Midbrain (tissue), 1 donor: Measurements from ENCODE around the gene GCLC.
"Not testable (repeated sequence)": the region's sequence is repeated elsewhere in the genome, so short reads cannot be mapped to it uniquely, and the experiment has no call there.

Experiments
- DNase-seq: peaks from one replicate; lab custom pipeline; 2025; lab: John Stamatoyannopoulos, UW

The GCLC gene

DNA sequence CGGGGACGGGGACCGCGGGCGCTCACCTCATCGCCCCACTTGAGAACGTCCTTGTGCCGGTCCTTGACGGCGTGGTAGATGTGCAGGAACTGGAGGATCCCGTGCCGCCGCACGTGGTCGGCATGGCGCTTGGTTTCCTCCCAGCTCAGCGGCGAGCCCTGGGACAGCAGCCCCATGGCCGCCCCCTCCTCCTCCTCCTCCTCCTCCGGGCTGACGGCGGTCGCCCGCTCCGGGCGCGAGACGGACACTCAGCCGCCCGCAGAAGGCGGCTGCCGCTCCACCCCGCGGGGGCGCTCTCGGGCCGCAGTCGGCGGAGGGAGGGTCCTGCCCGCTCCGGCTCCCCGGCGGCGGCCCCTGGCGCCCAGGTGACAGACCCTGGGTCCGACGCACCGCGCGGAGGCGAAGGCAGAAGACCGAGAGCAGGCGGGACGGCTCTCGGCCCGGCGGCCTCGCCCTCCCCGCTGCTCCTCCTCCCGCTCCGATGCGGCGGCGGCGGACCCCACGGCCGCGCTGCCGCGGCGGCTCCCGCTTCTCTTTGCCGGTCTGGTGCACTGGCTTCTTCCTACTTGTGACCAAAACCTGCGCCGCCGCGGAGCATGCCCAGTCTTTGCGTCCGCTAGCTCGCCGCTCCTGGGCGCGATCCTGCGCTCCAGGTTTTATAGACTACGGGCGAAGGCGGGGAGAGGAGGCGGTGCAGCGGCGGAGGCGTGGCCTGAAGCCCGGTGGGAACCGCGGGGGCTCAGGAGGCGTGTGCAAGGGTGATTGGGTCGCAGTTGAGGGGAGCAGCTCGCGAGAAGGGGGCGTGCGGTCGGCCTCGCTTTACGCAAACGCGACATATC is at the start of gene GCLC:
GCLC (minus strand) TSS at position 632 of the 839 bp plus-strand sequence; CDS start at position 176, 456 bp downstream.
- DNase-seq = peak; percentile 94

DNA sequence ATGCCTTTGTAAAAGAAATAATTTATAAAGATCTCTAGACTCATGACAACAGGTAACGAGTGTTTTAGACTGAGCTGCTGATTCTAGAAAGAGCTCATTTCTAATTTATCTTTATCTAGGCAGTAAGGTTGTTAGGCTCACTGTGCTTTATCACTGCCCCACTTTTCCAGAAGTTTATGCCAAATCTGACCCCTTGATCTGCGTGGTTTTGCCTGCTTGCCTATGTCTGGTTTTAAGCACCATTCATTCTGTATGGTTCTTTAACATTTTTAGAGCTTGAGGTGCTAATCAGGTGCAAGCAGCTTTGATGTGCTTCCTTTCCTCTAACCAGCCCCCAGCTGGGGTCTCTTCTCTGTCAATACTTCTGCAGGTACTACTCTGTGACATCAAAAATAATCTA is 49.7 kb upstream of the GCLC start:
- no peak for DNase-seq

DNA sequence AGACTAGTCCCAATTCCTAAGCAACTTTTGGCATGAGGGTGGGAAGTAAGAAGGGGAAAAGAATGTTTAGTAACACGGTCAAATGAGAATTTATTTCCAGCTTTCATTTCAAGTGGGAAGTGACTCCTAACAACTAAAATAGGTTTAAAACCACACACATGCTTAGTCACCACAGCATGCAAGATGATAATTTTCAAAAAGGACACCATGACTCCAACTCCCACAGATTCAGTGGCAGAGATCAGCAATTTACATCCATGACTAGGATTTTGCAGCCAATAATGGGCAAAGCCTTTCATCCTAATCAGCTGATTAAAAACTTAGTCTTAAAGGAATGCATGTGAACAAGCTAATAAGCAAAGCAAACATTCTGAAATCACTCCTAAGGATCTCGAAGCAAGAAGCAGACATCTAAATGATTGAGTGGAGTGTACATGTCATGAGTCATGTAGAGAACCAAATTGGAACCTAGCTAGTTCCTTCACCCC is 48.1 kb upstream of the GCLC start:
- DNase-seq = no peak

DNA sequence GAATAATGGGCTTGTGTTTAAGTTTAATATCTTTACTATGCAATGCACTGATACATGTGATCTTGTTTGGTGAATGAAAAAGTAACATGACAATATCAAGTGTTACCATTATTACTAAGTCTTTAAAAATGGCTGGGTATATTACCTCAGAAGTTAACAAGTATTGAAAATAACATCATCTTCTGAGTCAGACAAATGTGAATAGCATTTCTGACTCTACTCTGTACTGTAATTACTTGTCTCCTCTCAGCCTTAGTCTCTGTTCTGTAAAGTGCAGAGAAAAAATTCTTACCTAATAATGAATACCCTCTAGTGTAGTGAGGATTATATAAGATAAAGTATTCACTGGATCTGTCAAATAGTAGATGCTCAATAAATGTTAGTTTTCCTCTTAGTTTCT is 47.0 kb upstream of the GCLC start:
- DNase-seq = no peak

DNA sequence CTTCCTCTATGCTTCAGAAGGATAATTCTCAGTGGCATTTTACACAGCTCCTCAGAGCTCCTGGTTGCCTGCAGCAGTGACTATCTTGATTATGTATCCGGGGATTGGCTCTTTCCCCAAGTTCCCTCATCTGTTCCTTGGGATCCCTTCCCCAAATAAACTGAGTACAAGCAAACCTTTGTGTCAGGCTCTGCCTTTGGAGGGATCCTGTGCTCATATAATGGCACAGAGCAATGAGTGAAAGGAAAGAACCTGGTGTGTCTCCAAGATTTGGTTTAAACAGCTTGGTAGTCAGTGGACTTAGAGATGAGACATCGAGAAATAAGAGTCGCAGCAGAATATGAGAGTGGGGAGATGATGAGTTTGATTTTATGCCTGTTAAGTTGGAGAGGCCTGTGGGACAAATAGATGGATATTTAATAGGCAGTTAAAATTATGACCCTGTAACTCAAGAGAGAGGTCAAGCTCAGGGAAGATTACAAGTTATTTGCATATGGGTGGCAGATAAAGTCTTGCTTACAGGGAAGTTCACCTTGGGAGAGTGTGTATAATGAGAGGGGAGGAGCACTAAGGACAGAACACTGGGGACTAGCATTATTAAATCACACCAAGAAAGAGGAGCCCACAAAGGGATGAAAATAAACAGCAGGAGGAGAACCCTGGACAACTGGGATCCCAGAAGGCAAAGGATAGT is 44.1 kb upstream of the GCLC start:
- DNase-seq = peak; percentile 51

DNA sequence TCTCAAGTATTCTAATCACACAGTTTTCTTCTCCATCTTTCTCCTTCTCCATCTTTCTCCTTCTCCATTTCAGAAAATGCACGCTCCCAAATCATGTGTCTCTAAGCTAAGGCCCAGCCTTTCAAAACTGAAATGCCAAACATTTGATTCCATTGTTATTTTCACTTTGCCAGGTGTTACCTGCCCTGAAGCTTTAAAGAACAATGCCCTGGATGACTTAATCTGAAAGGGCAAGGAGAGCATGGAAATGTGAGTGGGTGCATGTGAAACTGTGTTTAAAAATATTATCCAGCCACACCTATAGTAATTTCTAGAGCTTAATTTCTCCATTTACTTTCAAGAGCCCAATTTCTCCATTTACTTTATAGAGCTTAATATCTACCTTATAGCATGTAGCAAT is 42.4 kb upstream of the GCLC start:
- no peak for DNase-seq

DNA sequence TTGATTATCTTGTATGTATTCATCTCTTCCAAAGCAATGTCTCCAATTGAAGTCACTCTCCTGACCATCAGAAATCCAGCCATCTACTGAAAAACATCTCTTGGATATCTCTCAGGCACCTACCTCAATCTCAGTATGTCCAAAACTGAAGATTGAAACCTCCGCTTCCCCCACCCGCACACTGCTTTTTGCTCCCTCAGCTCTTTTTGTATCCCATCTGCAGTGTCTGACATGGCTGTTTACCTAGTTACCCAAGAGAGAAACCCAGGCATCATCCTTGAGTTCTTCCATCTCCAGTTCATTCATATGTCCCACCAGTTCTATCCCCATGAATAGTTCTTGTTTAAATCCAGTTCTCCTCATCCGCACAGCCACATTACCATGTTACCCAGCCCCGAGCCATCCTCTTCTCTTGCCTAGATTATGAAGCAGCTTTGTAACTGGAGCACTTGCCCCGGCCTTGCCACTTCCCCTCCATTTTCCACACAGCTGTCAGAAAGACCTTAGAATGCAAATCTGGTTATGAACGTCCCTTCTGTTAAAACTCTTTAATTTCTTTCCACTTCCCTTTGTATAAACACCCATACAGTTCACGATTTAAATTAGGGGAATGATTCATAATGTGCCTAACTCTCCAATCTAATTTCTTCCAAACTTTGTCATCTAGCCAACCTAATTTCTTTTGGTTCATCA is 40.5 kb upstream of the GCLC start:
- no peak for DNase-seq

DNA sequence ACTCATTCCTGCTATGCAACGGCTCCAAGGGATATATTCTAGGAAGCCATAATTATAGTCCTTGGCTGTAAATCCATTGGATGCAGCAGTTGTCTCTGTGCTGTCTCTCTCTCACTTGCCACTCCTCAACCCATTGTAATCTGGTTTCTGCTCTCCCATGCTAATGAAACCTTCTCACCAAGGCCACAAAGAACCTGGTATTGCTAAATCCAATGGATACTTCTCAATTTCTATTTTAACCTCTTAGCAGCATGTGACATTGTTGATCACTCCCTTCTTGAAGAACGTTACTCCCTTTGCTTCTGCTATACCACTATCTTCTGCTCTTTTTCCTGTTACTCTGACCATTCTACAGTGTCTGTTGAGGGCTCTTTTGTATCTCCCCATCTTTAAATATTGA is 39.8 kb upstream of the GCLC start:
- no peak for DNase-seq

DNA sequence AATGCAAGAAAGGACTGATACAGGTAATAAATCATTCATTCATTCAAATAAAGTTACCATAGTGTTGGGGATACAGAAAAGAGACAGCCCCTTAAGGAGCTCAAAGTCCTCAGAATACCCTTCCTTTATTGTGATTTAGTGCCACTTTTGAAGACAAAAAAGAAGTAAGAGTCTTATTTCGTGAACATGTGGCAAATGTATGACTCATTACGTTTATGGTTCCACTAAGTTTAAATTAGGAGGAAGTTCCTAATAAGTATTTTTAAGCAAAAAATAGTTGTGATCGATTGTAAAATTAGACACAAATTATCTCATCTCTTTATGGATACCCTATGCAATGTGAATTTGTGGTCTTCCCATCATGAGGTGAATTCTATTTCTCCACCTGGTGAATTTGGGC is 38.5 kb upstream of the GCLC start:
- DNase-seq = no peak

DNA sequence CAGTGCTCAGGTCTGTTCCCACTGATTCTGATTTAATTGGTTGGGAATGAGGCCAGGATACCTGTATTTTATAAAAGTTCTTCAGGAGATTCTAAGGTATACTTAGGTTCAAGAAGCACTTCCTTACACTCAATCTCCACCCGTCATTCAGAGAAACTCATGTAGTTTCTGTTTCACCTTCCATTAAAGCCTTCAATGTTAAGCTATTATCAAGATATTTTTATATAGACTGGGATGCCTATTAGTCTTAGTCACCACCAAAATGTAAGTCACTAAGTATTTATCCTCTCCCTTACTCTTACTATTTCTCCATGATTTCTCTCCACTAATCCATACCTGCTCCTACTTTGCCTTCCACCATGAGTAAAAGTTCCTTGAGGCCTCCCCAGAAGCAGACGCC is 38.1 kb upstream of the GCLC start:
- no peak for DNase-seq

DNA sequence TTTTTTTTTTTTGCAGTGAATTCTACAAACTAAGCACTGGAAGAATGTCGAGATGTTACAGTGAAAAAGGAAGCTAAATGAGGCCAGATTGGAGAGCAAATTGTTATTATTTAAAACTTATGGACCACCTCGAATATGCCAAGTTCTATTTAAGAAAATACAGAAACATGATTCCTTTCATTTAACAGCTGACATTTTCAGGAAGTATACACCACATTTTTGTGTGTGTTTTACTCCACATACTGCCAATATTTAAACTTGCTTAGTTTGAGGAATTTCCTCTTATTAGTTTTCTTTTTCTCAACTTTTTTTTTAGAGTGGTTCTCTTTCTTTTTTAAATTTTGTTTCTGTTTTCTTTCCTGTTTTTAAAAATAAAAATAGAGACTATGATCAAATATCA is 37.0 kb upstream of the GCLC start:
- no peak for DNase-seq

DNA sequence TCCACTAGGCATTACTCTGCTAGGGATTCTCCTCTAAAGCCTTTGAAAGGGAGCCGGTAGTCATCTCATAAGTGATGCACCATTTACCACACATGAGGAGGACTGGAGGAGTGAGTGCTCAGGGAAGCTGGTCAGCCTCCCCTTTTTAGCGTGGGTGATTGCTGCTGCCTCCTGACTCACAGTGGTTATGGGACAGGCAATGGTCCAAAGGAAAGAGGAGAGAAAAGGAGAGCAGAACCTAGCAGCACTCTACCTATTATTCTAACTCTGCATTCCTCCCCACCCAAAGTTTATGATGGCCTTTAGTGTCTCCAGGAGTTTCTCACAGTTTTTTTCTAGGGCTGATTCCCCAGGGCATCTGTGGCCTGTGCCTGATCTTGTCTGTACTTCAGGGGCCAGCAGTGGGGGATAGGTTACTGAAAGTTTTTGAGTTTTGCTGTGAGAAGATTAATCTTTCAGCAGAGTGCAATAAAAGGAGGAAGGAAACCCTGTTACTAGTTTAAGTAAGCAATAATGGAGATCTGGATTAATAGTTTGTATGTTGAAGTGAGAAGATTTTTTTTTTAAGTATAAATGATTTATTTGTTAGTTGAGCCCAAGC is 36.4 kb upstream of the GCLC start:
- DNase-seq = no peak

DNA sequence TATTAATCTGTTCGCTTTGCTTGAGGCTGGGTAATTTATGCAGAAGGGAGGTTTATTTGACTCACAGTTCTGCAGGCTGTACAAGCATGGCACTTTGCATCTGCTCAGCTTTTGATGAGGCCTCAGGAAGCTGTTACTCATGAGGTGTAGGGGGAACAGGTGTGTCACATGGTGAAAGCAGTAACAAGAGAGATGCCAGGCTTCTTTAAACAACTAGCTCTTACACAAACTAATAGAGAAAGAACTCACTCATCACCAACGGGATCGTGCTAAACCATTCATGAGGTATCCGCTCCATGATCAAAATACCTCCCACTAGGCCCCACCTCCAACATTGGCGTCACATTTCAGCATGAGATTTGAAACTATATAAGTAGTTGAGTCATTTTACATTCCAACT is 34.4 kb upstream of the GCLC start:
- DNase-seq = no peak

DNA sequence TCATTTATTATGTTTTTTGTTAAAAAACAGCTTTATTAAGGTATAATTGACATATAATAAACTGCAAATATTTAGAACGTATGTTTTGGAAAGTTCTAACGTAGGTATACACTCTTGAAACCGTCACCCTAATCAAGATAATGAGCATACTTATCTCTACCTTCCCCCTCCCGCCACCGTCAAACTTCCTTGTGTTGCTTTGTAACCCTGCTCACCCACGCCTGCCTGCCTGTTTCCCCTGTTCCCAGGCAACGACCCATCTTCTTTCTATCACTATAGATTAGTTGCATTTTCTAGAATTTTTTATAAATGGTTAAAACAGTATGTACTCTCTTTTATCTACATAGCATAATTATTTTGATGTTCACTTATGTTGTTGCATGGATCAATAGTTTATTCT is 33.5 kb upstream of the GCLC start:
- no peak for DNase-seq

DNA sequence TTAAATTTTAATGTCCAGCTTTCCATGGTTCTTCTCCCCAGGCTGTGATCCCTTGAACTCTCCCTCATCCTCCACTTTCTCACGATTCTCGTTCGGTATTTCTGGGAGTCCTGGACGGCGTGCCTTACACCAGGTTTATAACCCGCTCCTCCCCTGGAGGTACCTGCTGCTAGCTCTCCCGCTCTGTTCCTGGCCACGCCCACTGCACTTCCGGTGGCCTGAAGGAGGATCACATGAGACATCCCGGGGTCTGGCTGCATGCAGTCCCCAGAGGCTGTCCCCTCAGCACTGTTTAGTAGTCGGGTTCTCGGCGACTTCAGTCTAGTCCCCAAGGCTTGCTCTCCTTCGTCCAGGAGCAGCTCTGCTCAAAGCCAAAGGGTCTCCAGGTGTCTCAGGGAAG is 28.4 kb upstream of the GCLC start:
- DNase-seq = no peak

DNA sequence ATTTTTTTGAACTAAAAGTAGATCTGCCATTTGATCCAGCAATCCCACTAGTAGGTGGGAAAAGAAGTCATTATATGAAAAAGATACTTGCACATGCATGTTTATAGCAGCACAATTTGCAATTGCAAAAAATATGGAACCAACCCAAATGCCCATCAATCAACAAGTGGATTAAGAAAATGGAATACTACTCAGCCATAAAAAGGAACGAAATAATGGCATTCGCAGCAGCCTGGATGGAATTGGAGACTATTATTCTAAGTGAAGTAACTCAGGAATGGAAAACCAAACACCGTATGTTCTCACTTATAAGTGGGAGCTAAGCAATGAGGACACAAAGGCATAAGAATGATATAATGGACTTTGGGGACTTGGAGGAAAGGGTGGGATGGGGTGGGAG is 27.5 kb upstream of the GCLC start:
- not testable (repeated sequence) for DNase-seq

DNA sequence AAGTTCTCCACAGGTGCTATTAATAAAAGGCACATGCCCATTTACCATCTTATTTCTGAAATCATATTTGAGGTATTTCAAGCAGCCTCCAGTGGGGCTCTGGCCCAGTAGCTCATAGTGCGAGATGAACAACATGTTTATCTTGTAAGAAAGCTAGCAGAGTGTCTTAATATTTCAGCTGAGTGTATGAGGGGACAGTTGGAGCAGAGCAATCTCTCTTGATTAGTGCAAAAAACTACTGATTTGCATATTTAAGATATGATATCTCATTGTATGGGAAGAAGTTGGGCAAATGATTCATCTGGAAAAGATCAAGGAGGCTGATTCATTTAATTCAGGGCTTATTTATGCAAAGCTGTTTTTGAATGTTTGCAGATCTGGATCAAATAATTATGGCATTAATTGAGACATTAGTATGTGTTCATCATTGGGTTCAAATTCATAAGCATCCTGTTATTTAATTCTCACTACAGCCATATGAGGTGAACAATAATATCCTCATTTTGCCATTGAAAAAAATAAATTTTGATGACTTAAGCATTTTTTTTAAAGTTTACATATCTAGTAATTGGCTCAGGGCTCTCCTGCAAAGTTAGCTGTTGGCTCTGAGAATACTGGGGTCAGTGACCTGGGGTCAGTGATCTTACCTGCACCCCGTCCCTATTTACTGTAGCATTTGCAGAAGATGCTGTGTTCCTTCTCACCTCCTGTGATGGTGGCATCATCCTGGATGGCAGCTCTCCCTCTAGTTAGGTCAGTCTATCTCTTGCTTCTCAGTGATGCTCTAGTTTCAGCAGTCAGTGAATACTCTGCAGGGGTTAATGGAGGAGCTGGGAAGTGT is 24.1 kb upstream of the GCLC start:
- DNase-seq = no peak

DNA sequence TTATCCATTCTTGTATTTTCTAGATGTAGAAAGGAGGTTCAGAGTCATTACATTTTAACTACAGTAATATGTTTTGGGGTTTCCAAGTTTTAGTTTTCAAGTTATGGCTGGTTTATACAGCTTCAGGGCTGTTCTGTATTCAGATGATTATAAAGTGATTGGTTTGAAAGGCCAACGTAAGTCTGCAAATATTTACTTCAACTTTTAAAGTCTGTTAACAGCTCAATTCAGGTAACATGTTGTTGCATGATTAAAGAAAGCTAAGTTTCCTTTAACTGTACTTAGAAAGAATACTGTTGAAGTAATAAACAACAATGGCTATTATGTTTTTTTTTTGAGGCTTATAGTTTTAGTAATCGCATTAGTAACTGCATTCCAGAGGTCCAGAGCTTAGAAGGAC is 22.8 kb upstream of the GCLC start:
- no peak for DNase-seq

DNA sequence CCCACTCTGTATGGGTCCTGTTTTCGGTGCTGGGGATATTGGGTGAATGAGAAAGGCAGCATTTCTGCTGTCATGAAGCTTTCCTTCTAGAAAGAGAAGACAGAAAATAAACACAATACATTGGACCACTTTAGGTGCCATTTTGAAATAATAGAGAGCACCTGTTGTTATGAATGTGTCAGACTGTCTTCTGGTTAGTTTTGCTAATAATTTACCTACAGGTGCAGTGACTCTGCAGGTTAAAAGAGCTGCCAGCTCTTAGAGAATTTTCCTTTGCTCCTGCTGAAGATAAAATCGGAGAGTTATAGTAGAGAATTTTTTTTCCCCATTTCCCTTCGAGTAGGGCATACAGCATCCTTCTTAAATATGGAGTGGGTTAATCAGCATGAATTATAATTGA is 21.9 kb upstream of the GCLC start:
- DNase-seq = no peak

DNA sequence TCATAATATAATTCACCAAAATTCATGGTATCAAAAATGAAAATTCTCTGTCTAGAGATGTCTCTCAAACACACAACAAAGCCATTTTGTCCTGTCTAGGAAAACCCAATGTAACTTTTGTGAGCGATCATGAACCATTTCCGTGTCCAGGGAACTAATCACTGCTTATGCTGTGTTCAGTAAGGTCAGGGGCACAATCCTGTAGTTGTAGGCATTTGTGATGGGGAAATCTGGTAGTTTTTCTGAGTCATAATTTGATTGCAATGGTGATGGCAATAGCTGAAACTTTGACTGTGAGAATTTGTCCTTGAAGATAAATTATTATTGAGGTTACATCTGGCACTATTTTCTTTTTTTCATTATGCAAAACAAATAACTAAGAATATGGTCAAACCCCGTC is 21.0 kb upstream of the GCLC start:
- DNase-seq = no peak

DNA sequence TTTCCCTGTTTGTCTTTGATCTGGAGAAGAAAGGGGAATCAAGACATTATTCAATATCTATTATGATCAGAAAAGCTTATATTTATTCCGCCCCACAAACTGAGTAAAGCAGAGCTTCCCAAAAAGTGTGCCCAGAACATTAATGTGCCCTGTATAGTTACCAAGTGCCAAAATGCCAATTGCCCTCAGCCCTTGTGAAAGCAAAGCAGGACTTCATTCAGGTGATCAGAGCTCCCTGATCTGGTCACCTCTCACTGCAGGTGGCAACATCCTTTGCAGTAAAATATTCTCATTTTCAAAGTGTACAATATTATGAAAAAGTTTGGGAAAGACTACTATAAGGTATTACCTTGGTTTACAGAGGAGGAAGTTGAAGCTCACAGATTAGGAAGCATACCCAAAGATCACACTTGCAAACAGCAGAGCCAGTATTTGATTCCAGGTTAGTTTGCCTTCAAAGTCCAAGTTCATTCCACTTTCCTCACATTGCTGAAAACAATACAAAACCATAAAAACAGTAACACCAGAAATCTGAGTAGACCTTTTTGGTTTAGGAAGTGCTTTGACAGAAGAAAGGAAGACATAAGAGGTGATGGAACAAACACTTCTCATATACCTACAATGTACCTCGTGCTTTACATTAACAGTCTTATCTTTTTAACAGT is 19.6 kb upstream of the GCLC start:
- DNase-seq = no peak
